Measurements from ENCODE around the gene CCDC88A. TPM values are rescaled to one million over a fixed set of nuclear protein-coding genes. Genes with fewer than 3 reads are reported as not detected.
A peak's percentile ranks its signal among the peaks of the same experiment; 100 is the strongest.

Gene CCDC88A
- total RNA-seq, 1 donor, result 50.3 TPM

GRCh38 chr2:55437515-55438390 lies 18.1 kb upstream of the CCDC88A start:
- Histone ChIP-seq H3K9me3 (ENCODE audit: low read depth, low read length) (no peaks in the 10 kb centered on the region), H3K4me1 (ENCODE audit: insufficient read depth, low read length) (no peaks in the 10 kb centered on the region), H3K27me3 (ENCODE audit: insufficient read depth, low read length) (no peaks in the 10 kb centered on the region), H3K4me3 (ENCODE audit: low read length) (no peak overlapping the region)

- no peak overlapping the region for H3K4me3 ChIP-seq (ENCODE audit: low read length)
- no peaks in the 10 kb centered on the region for H3K9me3 ChIP-seq (ENCODE audit: low read depth, low read length)
- H3K27me3 ChIP-seq (ENCODE audit: insufficient read depth, low read length), result no peaks in the 10 kb centered on the region
- no peaks in the 10 kb centered on the region for H3K4me1 ChIP-seq (ENCODE audit: insufficient read depth, low read length)
These were observed 12.4 kb upstream of the CCDC88A start for GRCh38 chr2:55431982-55432627.

- H3K4me1 ChIP-seq (ENCODE audit: insufficient read depth, low read length), result peaks cover 6% of the 10 kb centered on the region
- H3K27me3 ChIP-seq (ENCODE audit: insufficient read depth, low read length), result no peaks in the 10 kb centered on the region
- no peak overlapping the region for H3K4me3 ChIP-seq (ENCODE audit: low read length)
- no peaks in the 10 kb centered on the region for H3K9me3 ChIP-seq (ENCODE audit: low read depth, low read length)
These were observed 10.7 kb upstream of the CCDC88A start for GRCh38 chr2:55430211-55430975.

- peaks cover 22% of the 10 kb centered on the region for H3K4me1 ChIP-seq (ENCODE audit: insufficient read depth, low read length)
- no peaks in the 10 kb centered on the region for H3K9me3 ChIP-seq (ENCODE audit: low read depth, low read length)
- H3K27me3 ChIP-seq (ENCODE audit: insufficient read depth, low read length), result no peaks in the 10 kb centered on the region
- no peak overlapping the region for H3K4me3 ChIP-seq (ENCODE audit: low read length)
These were observed 8.6 kb upstream of the CCDC88A start for GRCh38 chr2:55428258-55428657.

- Histone ChIP-seq H3K27me3 (ENCODE audit: insufficient read depth, low read length) (no peaks in the 10 kb centered on the region), H3K4me1 (ENCODE audit: insufficient read depth, low read length) (peaks cover 45% of the 10 kb centered on the region), H3K4me3 (ENCODE audit: low read length) (no peak overlapping the region), H3K9me3 (ENCODE audit: low read depth, low read length) (no peaks in the 10 kb centered on the region)
These were observed 5.8 kb upstream of the CCDC88A start for GRCh38 chr2:55425431-55425831.

GRCh38 chr2:55422876-55423665 lies 3.4 kb upstream of the CCDC88A start:
- H3K9me3 ChIP-seq (ENCODE audit: low read depth, low read length), result no peaks in the 10 kb centered on the region
- H3K4me3 ChIP-seq (ENCODE audit: low read length), result no peak overlapping the region
- H3K27me3 ChIP-seq (ENCODE audit: insufficient read depth, low read length), result no peaks in the 10 kb centered on the region
- H3K4me1 ChIP-seq (ENCODE audit: insufficient read depth, low read length), result peaks cover 48% of the 10 kb centered on the region

- H3K9me3 ChIP-seq (ENCODE audit: low read depth, low read length), result no peaks in the 10 kb centered on the region
- H3K4me3 ChIP-seq (ENCODE audit: low read length), result no peak overlapping the region
- H3K27me3 ChIP-seq (ENCODE audit: insufficient read depth, low read length), result no peaks in the 10 kb centered on the region
- H3K4me1 ChIP-seq (ENCODE audit: insufficient read depth, low read length), result peaks cover 48% of the 10 kb centered on the region
These were observed 1.7 kb upstream of the CCDC88A start for GRCh38 chr2:55421326-55421725.

- Histone ChIP-seq H3K27me3 (ENCODE audit: insufficient read depth, low read length) (no peaks in the 10 kb centered on the region), H3K4me1 (ENCODE audit: insufficient read depth, low read length) (peaks cover 47% of the 10 kb centered on the region), H3K4me3 (ENCODE audit: low read length) (peak overlapping the region; percentile 90), H3K9me3 (ENCODE audit: low read depth, low read length) (no peaks in the 10 kb centered on the region)
These were observed 1.2 kb upstream of the CCDC88A start for GRCh38 chr2:55420871-55421270.

- H3K27me3 ChIP-seq (ENCODE audit: insufficient read depth, low read length), result no peaks in the 10 kb centered on the region
- H3K9me3 ChIP-seq (ENCODE audit: low read depth, low read length), result no peaks in the 10 kb centered on the region
- peak overlapping the region; percentile 90 for H3K4me3 ChIP-seq (ENCODE audit: low read length)
- H3K4me1 ChIP-seq (ENCODE audit: insufficient read depth, low read length), result peaks cover 48% of the 10 kb centered on the region
These were observed 726 bp upstream of the CCDC88A start for GRCh38 chr2:55420439-55420725.

GRCh38 chr2:55419233-55419678 lies 400 bp downstream of the CCDC88A start:
- Histone ChIP-seq H3K9me3 (ENCODE audit: low read depth, low read length) (no peaks in the 10 kb centered on the region), H3K4me3 (ENCODE audit: low read length) (peak overlapping the region; percentile 90), H3K4me1 (ENCODE audit: insufficient read depth, low read length) (peaks cover 39% of the 10 kb centered on the region), H3K27me3 (ENCODE audit: insufficient read depth, low read length) (no peaks in the 10 kb centered on the region)

GRCh38 chr2:55418512-55419232 lies 984 bp downstream of the CCDC88A start:
- peaks cover 33% of the 10 kb centered on the region for H3K4me1 ChIP-seq (ENCODE audit: insufficient read depth, low read length)
- no peaks in the 10 kb centered on the region for H3K9me3 ChIP-seq (ENCODE audit: low read depth, low read length)
- H3K27me3 ChIP-seq (ENCODE audit: insufficient read depth, low read length), result no peaks in the 10 kb centered on the region
- peak overlapping the region; percentile 90 for H3K4me3 ChIP-seq (ENCODE audit: low read length)

- peak overlapping the region; percentile 90 for H3K4me3 ChIP-seq (ENCODE audit: low read length)
- H3K4me1 ChIP-seq (ENCODE audit: insufficient read depth, low read length), result peaks cover 32% of the 10 kb centered on the region
- no peaks in the 10 kb centered on the region for H3K27me3 ChIP-seq (ENCODE audit: insufficient read depth, low read length)
- H3K9me3 ChIP-seq (ENCODE audit: low read depth, low read length), result no peaks in the 10 kb centered on the region
These were observed 1.6 kb downstream of the CCDC88A start for GRCh38 chr2:55418072-55418471.

- Histone ChIP-seq H3K27me3 (ENCODE audit: insufficient read depth, low read length) (no peaks in the 10 kb centered on the region), H3K4me3 (ENCODE audit: low read length) (peak overlapping the region; percentile 10), H3K4me1 (ENCODE audit: insufficient read depth, low read length) (peaks cover 24% of the 10 kb centered on the region), H3K9me3 (ENCODE audit: low read depth, low read length) (no peaks in the 10 kb centered on the region)
These were observed 2.7 kb downstream of the CCDC88A start for GRCh38 chr2:55416786-55417568.
